Muscle layer of colon (tissue), 2 donors: Measurements from ENCODE around the gene RAB9B.

Experiments
- H3K27ac ChIP-seq: one replicate; pipeline ENCODE4 v1.7.0; 2013; ENCODE audit warnings: low read depth, mild to moderate bottlenecking, low read length, moderate library complexity
- H3K27me3 ChIP-seq, 2 donors: one replicate each; pipeline ENCODE4 v1.7.0; 2013; ENCODE audit warnings: low read length in 2 of 2, mild to moderate bottlenecking in 2 of 2; ENCODE audit not compliant: insufficient read depth in 2 of 2, control insufficient read depth in 1 of 2
- H3K36me3 ChIP-seq: one replicate; pipeline ENCODE4 v1.7.0; 2013; ENCODE audit warnings: mild to moderate bottlenecking, low read length; ENCODE audit not compliant: insufficient read depth
- H3K4me1 ChIP-seq: one replicate; pipeline ENCODE4 v1.7.0; 2013; ENCODE audit warnings: mild to moderate bottlenecking, low read length; ENCODE audit not compliant: insufficient read depth
- H3K4me3 ChIP-seq, 2 donors: one replicate each; pipeline ENCODE4 v1.7.0; 2013; ENCODE audit warnings: low read length in 2 of 2, low read depth in 1 of 2, mild to moderate bottlenecking in 1 of 2, moderate library complexity in 1 of 2
- H3K9ac ChIP-seq: one replicate; pipeline ENCODE4 v1.7.0; 2013; ENCODE audit warnings: low read length
- H3K9me3 ChIP-seq: one replicate; pipeline ENCODE4 v1.7.0; 2013; ENCODE audit warnings: mild to moderate bottlenecking, low read length
- donor health status: abdominal sarcoma.
- donor health status: Adenocarcinoma of cecum.

RAB9B gene

DNA sequence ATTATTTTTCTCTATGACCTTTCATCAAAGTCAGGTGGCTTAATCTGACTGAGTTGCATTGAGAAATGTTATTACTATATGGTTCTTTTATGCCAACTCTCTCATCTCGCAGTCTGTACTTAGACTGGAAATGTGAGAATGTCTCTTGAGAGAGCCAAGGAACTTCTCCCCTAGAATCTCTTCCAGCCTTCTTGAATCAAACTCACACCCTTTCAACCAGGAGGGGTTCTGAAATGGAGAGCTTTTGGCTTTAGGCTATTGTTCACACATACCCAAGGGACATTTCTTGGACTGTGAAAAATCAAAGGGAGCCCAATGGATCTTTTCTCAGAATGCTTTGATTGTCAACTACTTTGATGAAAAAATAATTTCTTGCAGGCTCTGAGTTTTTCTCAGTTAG is 50.4 kb downstream of the RAB9B start:
- H3K27ac ChIP-seq: no peak overlapping the region

GRCh38 chrX:103781062-103781402 is 51.0 kb downstream of the RAB9B start:
- Histone ChIP-seq H3K4me1 (no peaks in the 10 kb centered on the region), H3K27ac (no peak overlapping the region), H3K9me3 (no peaks in the 10 kb centered on the region), H3K36me3 (no peaks in the 10 kb centered on the region), H3K27me3 (no peaks in the 10 kb centered on the region), H3K4me3 (no peak overlapping the region), H3K9ac (no peak overlapping the region)

More for the DNA sequence above, 50.4 kb downstream of the RAB9B start:
- Histone ChIP-seq H3K4me3 (no peak overlapping the region), H3K9ac (no peak overlapping the region), H3K9me3 (no peaks in the 10 kb centered on the region), H3K27me3 (no peaks in the 10 kb centered on the region), H3K4me1 (no peaks in the 10 kb centered on the region), H3K36me3 (no peaks in the 10 kb centered on the region)

- Histone ChIP-seq H3K27ac (no peak overlapping the region), H3K9me3 (no peaks in the 10 kb centered on the region), H3K4me1 (no peaks in the 10 kb centered on the region), H3K27me3 (no peaks in the 10 kb centered on the region), H3K9ac (no peak overlapping the region), H3K4me3 (no peak overlapping the region), H3K36me3 (no peaks in the 10 kb centered on the region)
Observed at GRCh38 chrX:103780336-103781061, 51.6 kb downstream of the RAB9B start.

GRCh38 chrX:103779141-103779789 is 52.8 kb downstream of the RAB9B start:
- Histone ChIP-seq H3K4me3 (no peak overlapping the region), H3K9me3 (no peaks in the 10 kb centered on the region), H3K27ac (no peak overlapping the region), H3K4me1 (no peaks in the 10 kb centered on the region), H3K27me3 (no peaks in the 10 kb centered on the region), H3K36me3 (no peaks in the 10 kb centered on the region), H3K9ac (no peak overlapping the region)

GRCh38 chrX:103776546-103776945 is 55.5 kb downstream of the RAB9B start, which contains the start of gene PLP1:
Gene PLP1, plus strand, starts transcription at chrX:103776840. Its CDS starts 156 bp downstream, at chrX:103776996.
- Histone ChIP-seq H3K9ac (no peak within 1 kb of the TSS), H3K4me3 (no peak within 1 kb of the TSS), H3K27ac (no peak within 1 kb of the TSS), H3K4me1 (no peaks in the 10 kb centered on the region), H3K27me3 (no peaks in the 10 kb centered on the region), H3K36me3 (no peaks in the 10 kb centered on the region), H3K9me3 (no peaks in the 10 kb centered on the region)

GRCh38 chrX:103774070-103774642 is 57.9 kb downstream of the RAB9B start:
- no peak overlapping the region for H3K4me3 ChIP-seq
- H3K4me1 ChIP-seq: no peaks in the 10 kb centered on the region
- no peak overlapping the region for H3K27ac ChIP-seq
- H3K9me3 ChIP-seq: no peaks in the 10 kb centered on the region
- no peaks in the 10 kb centered on the region for H3K36me3 ChIP-seq
- H3K27me3 ChIP-seq: peaks cover 0 to 6% of the 10 kb centered on the region in 2 donors
- no peak overlapping the region for H3K9ac ChIP-seq

DNA sequence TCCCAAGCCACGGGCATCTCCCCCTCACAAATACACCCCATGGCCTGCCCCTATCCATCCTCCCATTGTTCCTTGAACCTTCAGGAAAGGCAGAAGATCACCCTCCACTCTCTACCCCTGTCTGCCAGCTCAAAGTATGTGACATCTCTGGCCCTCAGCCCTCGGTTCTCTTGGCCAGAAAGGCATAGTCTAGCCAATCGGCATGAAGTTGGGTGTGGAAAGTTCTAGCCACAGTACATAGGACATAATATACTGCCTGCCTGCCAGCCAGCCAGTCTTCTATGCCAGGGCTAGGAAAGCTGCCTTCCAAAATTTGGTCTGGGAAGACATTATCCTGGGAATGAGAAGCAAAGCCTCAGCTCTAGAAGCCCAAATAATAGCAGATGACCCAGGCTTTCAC is 58.6 kb downstream of the RAB9B start:
- no peaks in the 10 kb centered on the region for H3K36me3 ChIP-seq
- H3K27me3 ChIP-seq: peaks cover 0 to 6% of the 10 kb centered on the region in 2 donors
- H3K27ac ChIP-seq: no peak overlapping the region
- H3K9me3 ChIP-seq: no peaks in the 10 kb centered on the region
- no peak overlapping the region for H3K9ac ChIP-seq
- H3K4me1 ChIP-seq: no peaks in the 10 kb centered on the region
- no peak overlapping the region for H3K4me3 ChIP-seq
